Activated T-cell treated with anti-CD3 and anti-CD28 coated beads, Interleukin-2, amount 50 U/mL, for 48 hours (primary cell): ENCODE measurements around the gene ZNF613.
"Not testable (repeated sequence)": the region's sequence is repeated elsewhere in the genome, so short reads cannot be mapped to it uniquely, and the experiment has no call there.

Source experiments
- DNase-seq, 2 experiments: peaks; one replicate each; pipeline ENCODE4 v3.0.0-alpha.2; 2020

Gene ZNF613

DNA sequence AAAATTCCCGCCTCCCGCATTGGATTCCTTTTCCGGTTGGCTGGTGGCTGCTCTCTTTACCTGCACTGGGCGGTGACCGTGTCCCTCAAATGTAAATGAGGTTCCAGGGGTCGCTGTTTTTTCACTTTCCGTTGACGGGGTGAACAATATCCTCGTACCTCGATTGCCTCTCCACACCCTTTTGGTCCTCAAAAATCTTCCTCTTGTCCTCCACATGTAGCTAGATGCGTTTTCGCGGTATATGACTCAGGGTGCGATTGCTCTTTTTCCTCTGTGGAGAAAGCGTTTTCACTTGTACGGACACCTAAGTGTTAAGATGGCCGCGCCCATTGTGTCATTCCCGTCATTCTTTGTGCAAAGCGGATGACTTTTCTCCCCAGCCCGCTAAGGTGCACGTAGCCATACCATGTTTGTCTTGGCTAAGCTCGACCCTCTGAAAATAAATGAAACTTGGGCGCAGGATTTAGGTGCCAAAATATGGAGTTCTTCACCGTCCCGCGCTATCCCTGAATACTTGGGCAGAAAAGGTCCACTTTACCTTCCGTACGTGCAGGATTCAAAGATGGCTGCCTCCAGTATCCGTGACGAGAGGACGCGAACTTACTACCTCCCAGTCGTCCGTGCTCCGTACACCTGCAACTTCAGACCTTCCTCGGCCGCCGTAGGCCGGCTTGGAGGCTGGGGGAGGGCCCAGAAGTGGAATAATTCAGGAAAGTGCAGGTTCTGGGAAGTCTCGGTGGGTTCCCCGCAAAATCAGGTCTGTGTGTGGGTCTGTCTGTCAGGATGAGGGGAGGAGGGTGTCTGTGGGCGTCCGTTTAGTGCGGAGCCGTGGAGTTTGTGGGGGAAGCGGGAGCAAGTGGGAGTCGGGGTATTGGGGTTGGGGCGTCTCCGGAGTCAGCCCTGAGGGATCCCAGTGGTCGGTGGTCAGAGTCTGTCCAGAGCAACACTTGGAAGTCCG lies at the start of gene ZNF613:
Gene ZNF613 (plus strand): TSS at position 689 of the 958 bp plus-strand sequence. CDS start 8,749 bp downstream, outside the sequence.
- peak; percentile 90 to 92 for DNase-seq

DNA sequence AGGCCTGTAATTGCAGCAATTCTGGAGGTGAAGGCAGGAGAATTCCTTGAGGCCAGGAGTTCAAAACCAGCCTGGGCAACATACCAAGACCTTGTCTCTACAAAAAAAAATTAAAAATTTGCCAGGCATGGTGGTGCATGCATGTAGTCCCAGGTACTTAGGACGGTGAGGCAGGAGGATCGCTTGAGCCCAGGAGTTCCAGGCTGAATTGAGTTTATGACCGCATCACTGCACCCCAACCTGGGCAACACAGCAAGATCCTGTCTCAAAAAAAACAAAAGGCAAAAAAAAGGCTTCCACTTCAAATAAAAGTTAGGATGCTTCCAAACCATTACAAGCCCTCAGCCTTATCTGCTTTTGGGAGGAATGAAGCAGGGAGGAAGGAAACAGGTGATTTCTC lies 44.8 kb upstream of the ZNF613 start:
- no peak for DNase-seq

DNA sequence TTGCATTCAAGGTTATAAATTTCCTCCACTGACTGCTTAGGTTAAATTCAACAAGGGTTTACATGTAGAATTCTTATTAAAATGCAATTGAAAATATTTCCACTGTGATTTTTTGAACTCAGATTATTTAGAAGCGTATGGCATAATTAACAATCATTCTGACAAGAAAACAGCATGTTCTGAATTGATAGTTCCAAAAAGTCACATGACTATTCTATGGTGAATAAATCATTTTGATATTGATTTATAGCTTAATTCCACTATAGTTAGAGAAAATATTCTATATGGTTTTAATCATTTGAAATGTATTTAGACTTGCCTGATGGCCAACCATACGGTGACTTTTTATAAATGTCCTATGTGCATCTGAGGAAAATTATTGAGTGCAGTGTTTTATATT lies 42.6 kb upstream of the ZNF613 start:
- DNase-seq = no peak

DNA sequence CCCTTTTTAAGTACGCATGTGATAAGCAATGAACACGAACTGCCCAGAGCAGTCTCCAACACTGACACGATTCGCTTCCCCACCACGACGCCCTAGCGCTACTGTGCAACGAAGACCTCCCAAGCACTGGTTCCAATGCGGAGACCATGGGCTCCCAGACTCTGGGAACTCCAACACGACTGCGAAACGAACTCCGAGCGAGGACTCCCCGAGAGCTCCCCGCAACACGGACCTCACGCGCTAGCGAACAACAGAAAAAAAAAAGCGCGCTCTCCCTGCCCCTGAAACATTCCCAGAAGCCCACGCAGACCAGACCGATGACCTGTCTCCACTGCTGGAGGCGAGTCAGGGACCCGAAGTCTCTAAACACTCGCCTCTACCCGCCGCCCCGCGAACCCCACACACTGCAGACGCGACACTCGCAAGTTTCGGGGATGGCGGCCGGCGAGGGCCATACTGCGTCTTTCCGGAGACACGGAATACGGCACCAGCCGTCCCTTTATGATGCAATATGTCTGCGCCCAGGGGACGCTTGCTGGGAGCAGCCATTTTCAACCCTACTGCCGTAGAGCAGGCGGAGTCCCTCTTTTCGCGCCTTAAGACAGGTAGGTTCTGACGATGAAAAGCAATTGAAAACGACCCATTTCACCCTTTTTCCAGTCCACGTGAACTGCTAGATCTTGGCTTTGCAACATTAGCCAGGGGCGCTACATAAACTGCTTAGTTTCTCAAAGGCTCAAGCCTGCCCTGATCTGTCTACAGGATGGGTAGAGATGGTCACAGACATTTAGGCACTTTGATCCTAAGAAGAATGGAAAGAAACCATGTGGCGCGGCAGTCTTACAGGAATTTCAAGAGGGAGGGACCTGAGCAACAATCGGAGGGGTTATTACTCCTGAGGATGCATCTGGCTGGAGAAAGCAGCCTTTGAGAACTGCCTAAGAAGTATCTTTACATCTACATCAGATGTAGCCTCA lies 39.5 kb upstream of the ZNF613 start, which contains the start of gene ZNF577:
Gene ZNF577 (minus strand): TSS at position 430 of the 977 bp plus-strand sequence. CDS start 7,569 bp downstream, outside the sequence.
- peak; percentile 72 to 73 for DNase-seq

DNA sequence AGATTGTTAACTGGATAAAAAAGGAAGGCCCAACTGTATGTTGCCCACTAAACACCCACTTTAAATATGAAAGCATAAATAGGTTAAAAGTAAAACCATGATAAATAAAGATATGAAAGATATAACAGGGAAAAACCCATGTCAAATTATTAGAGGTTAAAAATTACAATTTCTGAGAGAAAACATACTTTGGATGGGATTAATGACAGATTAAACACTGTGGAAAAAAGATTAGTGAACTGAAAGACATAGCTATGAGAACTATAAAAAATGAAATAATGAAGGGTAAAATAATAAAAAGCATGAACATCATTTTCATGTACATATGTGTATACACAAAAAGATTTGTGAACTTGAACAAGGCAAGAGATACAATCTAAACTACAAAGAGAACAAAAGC lies 37.3 kb upstream of the ZNF613 start:
- DNase-seq = no peak

DNA sequence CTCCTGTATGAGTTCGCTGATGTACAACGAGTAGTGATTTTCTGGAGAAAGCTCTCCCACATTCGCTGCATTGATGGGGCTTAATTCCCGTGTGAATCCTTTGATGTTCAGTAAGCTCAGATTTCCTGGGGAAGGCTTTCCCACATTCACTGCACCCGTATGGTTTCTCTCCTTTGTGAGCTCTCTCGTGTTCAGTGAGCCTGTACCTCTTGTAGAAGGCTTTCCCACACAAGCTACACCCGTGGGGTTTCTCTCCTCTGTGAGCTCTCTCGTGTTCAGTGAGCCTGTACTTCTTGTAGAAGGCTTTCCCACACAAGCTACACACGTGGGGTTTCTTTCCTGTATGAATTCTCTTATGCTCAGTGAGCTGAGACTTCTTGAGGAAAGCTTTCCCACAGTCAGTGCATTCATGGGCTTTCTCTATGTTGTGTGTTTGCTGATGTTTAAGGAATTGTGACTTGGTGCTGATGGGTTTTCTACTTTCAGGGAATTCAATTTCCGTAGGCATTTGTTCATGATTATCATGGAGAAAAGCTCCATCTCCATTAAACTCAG lies 36.0 kb upstream of the ZNF613 start:
- DNase-seq = peak in 1 of 2 experiments; percentile 26

DNA sequence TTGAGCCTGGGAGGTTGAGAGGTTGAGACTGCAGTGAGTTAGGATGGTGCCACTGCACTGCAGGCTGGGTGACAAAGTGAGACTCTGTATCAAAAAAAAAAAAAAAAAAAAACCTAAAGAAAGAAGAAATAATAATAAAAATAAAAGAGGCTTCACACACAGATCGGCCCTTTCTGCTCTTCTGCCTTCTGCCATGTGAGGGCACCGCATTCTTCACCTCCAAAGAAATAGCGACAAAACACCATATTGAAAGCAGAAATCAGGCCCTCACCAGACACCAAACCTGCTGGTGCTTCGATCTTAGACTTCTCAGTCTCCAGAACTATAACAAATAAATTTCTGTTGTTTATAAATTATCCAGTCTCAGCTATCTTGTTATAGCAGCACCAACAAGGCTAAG lies 25.4 kb upstream of the ZNF613 start:
- DNase-seq = no peak

DNA sequence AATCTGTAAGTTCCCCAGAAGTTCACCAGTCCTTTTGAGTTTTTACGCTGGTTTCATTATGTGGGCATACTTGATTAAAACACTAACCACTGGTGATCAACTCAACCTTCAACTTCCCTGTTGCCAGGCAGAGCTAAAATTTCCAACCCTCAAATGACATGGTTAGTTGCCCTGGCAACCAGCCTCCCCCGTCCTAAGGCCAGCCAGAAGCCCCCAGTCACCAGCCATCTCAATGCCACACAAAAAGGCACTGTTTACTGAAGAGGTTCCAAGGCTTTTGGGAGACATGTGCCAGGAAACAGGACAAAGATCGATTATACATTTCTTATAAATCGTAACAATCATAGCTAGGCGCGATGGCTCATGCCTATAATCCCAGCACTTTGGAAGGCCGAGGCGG lies 24.1 kb upstream of the ZNF613 start:
- no peak for DNase-seq

DNA sequence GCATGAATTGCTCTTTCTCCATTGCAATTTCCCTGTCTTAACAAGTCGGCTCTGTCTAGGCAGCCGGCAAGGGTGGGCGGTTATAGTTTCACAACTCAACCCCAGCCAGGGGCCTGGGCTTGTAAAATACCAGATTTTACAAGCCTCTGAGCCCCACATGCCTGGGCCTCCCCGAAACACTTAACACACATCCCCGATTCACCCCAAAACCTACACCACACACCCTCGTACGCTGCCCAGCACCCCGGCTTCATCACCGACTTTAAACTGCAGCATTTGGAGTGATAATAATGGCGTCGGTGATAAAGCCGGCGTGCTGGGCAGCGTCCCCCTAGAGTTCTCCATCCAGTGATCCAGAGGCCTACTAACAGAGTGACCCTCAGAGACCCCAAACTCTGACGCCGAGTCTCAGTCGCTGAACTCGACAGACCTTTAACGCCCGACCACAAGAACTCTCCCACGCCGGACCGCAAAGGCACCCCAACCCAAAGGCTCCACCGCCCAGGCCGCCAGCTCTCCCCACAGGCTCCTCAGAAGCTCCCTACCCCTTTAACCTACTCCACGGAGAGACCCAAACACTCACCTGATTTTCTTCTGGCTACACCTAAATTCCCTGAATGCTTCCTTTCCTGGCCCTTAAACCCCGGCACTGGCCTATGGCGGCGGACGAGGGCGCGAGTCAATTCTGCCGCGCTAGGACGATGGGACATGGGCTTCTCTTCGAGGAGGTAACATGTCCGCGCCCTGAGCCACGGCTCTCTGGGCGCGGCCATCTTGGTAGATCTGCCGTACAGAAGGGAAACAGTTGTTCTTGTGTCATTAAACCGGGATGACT lies 22.7 kb upstream of the ZNF613 start, which contains the start of gene ZNF649:
Gene ZNF649 (minus strand): TSS at position 687 of the 835 bp plus-strand sequence. CDS start 4,910 bp downstream, outside the sequence.
- peak; percentile 87 to 88 for DNase-seq

DNA sequence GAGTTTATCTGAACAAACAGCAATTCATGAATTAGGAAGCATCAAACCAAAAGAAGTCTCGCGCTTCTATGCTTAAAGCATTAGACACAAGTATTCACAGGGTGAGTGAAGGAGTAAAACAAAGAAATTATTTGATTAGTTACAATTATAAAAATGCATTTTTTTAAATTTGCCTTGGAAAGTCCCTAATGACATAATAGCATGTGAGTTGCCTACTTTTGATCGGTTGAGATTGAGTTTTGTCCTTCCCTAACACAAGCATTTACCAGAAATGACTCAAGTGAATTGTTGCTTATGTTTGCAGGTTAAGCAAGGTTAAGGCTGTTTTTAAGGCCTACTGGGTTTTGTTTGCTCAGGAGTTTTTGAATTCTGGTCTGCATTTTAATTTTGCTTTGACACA lies 22.1 kb upstream of the ZNF613 start:
- DNase-seq = no peak

DNA sequence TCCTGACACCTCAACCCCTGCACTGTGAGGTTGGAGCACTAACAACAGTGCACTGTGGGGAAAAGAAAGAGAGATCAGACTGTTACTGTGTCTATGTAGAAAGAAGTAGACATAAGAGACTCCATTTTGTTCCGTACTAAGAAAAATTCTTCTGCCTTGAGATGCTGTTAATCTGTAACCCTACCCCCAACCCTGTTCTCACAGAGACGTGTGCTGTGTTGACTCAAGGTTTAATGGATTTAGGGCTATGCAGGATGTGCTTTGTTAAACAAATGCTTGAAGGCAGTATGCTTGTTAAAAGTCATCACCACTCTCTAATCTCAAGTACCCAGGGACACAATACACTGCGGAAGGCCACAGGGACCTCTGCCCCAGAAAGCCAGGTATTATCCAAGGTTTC lies 21.6 kb upstream of the ZNF613 start:
- not testable (repeated sequence) for DNase-seq

DNA sequence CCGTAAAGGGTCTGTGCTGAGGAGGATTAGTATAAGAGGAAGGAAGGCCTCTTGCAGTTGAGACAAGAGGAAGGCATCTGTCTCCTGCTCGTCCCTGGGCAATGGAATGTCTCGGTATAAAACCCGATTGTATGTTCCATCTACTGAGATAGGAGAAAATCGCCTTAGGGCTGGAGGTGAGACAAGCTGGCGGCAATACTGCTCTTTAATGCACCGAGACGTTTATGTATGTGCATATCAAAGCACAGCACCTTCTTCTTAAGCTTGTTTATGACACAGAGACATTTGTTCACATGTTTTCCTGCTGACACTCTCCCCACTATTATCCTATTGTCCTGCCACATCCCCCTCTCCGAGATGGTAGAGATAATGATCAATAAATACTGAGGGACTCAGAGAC lies 21.2 kb upstream of the ZNF613 start:
- DNase-seq = not testable (repeated sequence)

DNA sequence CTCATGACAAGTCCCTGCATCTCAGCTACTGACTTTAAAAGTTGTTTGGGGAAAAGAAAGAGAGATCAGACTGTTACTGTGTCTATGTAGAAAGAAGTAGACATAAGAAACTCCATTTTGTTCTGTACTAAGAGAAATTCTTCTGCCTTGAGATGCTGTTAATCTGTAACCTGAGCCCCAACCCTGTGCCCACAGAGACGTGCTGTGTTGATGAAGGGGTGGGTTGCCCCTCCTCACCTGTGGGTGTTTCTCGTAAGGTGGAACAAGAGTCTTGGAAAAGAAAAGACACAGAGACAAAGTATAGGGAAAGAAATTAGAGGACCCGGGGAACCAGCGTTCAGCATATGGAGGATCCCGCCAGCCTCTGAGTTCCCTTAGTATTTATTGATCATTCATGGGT lies 19.3 kb upstream of the ZNF613 start:
- not testable (repeated sequence) for DNase-seq

DNA sequence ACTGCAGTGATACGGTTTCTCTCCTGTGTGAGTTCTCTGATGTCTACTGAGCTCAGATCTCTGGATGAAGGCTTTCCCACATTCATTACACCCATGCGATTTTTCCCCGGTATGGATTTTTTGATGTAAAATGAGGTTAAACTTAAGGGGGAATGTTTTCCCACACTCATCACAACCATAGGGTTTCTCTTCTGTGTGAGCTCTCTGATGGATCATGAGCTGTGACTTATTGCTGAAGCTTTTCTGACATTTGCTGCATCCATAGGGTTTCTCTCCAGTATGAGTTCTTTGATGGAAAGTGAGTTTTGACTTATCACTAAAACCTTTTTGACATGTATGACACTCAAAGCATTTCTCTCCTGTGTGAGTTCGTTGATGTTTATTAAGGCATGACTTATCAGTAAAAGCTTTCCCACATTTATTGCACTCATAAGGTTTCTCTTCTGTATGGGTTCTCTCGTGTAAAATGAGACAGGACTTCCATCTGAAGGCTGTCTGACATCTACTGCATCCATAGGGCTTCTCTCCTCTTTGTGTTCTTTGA lies 11.9 kb upstream of the ZNF613 start:
- no peak for DNase-seq

DNA sequence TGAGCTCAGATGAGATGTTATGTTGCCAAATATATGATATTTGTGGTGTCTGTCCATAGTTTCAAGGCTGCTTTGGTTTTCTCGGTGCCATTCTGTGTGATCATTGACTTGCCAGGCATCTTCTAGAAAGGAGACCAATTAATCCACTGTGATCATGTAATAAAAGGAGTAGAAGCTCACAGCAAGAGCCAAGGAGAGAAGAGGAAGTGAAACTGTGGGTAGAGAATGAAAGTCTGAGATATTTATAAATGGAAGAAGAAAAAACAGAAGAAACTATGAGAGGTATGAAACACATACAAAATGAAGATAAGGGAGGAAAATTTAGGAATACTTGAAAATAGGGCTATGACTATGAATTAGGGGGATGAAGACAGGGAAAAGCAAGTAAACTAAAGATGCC lies 11.1 kb upstream of the ZNF613 start:
- DNase-seq = no peak

DNA sequence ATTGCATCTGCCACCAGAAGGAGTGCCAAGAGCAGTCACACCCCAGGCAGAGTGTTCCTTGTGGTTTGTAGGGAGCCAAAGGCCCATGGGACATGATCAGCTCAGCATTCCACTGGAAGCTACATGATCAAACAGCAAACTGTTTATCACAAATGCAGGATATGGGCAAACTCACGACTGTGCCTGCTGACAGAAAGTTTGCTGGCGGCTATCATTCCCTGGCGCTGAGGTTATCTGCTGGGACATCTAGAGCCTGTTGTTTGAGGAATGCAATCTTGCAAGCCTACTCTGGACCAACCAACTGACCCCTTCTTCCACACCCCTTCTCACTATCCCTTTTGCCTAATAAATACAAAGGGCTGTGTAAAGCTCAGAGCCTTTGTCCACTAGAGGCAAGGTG lies 7.7 kb upstream of the ZNF613 start:
- no peak for DNase-seq

DNA sequence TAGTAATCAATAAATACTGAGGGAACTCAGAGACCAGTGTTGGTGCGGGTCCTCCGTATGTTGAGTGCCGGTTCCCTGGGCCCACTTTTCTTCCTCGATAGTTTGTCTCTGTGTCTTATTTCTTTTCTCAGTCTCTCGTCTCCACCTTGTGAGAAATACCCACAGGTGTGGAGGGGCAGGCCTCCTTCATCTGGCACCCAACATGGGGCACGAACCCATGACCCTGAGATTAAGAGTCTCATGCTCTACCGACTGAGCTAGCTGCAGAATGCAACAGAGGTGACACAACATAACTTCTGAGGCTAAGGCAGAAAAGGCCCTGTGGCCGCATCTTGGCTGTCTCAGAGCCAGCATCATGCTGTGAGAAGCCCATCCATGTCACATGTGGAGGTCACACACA lies 5.3 kb upstream of the ZNF613 start:
- no peak for DNase-seq

DNA sequence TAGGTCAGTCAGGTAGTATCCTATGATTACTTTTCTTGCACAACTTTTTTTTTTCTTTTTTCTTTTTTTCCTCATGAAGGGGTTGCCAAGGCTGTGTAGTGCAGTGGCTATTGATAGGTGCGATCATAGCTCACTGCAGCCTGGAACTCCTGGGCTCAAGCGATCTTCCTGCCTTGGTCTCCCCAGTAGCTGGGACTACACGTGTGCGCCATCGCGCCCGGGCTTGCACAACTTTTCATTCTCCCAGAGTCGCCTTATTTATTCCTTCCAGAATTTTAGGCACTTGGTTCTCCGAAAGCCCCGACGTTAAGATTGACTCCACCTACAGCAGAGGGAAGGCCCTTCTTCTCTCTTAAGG lies 867 bp upstream of the ZNF613 start:
- no peak for DNase-seq

DNA sequence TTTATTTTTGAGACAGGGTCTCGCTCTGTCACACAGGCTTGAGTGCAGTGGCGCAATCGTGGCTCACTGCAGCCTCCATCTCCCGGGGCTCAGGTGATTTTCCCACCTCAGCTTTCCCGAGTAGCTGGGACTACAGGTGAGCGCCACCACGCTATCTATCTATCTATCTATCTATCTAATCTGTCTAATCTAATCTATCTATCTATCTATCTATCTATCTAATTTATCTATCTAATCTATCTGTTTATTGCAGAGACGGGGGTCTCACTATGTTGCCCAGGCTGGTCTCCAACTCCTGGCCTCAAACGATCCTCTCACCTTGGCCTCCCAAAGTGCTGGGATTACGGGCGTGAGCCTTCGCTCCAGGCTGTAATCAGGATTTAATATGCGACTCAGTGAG lies 587 bp downstream of the ZNF613 start:
- DNase-seq = no peak

DNA sequence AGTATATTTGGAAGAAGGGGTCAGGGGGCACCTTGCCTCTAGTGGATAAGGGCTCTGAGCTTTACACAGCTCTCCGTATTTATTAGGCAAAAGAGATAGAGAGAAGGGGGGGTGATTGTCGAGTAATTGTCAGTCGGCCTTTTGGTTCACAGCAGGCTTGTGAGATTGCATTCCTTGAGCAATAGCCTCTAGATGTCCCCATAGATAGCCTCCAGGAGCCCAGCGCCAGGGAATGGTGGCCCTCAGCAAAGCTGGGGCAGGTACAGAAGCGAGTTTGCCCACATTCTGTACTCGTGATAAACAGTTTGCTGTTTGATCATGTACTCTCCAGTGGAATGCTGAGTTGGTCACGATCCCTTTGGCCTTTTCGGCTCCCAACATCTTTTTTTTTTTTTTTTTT lies 4.6 kb downstream of the ZNF613 start:
- no peak for DNase-seq

DNA sequence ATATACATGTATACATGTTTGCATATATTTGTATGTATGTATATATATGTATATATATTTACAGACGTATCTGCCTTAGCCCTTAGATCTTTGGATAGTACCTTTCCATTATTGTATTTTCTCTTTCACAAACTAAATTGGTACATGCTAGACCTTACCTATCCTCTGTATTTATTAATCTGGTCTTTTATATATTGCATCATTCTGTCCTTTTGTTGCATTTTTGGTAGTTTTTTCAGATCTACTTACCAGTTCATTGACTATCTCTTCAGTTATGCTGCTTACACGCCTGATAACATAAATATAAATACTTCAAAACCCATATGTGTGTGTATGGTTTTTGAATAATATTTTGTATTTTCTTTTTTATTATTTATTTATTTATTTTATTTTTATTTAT lies 11.7 kb downstream of the ZNF613 start:
- DNase-seq = no peak
